GM12892 (cell line): ENCODE measurements around the gene ZBTB7A.

Experiments
- POLR2A ChIP-seq: IDR thresholded peaks from 2 replicates; pipeline ENCODE4 v1.6.1; 2011; ENCODE audit warnings: low read depth, low read length, control low read depth
- POLR2AphosphoS5 ChIP-seq: IDR thresholded peaks from 2 replicates; pipeline ENCODE4 v1.6.1; 2011; ENCODE audit warnings: low read depth, low read length, control low read depth
- TAF1 ChIP-seq: IDR thresholded peaks from 2 replicates; pipeline ENCODE4 v1.6.1; 2011; ENCODE audit warnings: low read depth, mild to moderate bottlenecking, control low read depth, low read length, borderline replicate concordance

GRCh38 chr19:4093643-4094175, 27.0 kb upstream of the ZBTB7A start:
- no peak for TF ChIP-seq POLR2A
- no peak for TF ChIP-seq TAF1
- no peak for TF ChIP-seq POLR2AphosphoS5
